ENCODE measurements around the gene SH3PXD2B. TPM values are rescaled to one million over a fixed set of nuclear protein-coding genes. Genes with fewer than 3 reads are reported as not detected.

SH3PXD2B gene
- total RNA-seq, 2 experiments from 2014 or later = 0.10 TPM; not detected in 1

GRCh38 chr5:172303162-172303561, 151.2 kb downstream of the SH3PXD2B start:
- Histone ChIP-seq H3K9me2 (ENCODE audit: insufficient read depth, low read length) (no peaks in the 10 kb centered on the region), H3K4me2 (ENCODE audit: low read length) (no peak overlapping the region), H3K79me2 (ENCODE audit: insufficient read depth, low read depth, low read length) (no peaks in the 10 kb centered on the region), H4K20me1 (ENCODE audit: insufficient read depth, low read length) (no peaks in the 10 kb centered on the region), H3K36me3 (ENCODE audit: insufficient read depth, low read length) (no peaks in the 10 kb centered on the region), H3K4me3 (ENCODE audit: low read depth, low read length, poor library complexity, severe bottlenecking) (no peak overlapping the region), H3K4me1 (ENCODE audit: insufficient read depth, low read length, poor library complexity, severe bottlenecking) (no peaks in the 10 kb centered on the region), H3K9me3 (ENCODE audit: low read length) (0 out of 2 replicates have a peak, but pooled peaks cover 3% of the 10 kb centered on the region), H2AFZ (ENCODE audit: low read length) (no peak overlapping the region), H3K27ac (ENCODE audit: low read depth, low read length, poor library complexity, severe bottlenecking) (no peak overlapping the region)
- no TSS peak for BruUV-seq (replicated peaks)
- TF ChIP-seq EZH2phosphoT487 (IDR thresholded peaks at IDR 0.05; ENCODE audit: borderline replicate concordance, low read depth, low read length) (no peak), CTCF (conservative IDR thresholded peaks at IDR 0.05; ENCODE audit: low read length) (no peak)
- POLR2A ChIA-PET = interaction anchor here (0.6 kb wide), 1 partner anchor 240 kb away, joined by 3 read pairs; no protein-coding TSS in a partner anchor
- CTCF ChIA-PET (ENCODE audit: unreplicated experiment) = no interaction called here
- DNase-seq (ENCODE audit: low spot score) = no peak
- intact Hi-C loops (cut with micrococcal nuclease; ENCODE audit: unreplicated experiment) = no loop called here

- POLR2A ChIA-PET = no interaction called here
- no peaks in the 10 kb centered on the region for H4K20me1 ChIP-seq (ENCODE audit: insufficient read depth, low read length)
- no peaks in the 10 kb centered on the region for H3K36me3 ChIP-seq (ENCODE audit: insufficient read depth, low read length)
- no peaks in the 10 kb centered on the region for H3K79me2 ChIP-seq (ENCODE audit: insufficient read depth, low read depth, low read length)
- no peak for DNase-seq (ENCODE audit: low spot score)
- no peaks in the 10 kb centered on the region for H3K4me1 ChIP-seq (ENCODE audit: insufficient read depth, low read length, poor library complexity, severe bottlenecking)
- no peak overlapping the region for H3K4me2 ChIP-seq (ENCODE audit: low read length)
- no peaks in the 10 kb centered on the region for H3K9me2 ChIP-seq (ENCODE audit: insufficient read depth, low read length)
- intact Hi-C loops (cut with micrococcal nuclease; ENCODE audit: unreplicated experiment) = no loop called here
- H3K4me3 ChIP-seq (ENCODE audit: low read depth, low read length, poor library complexity, severe bottlenecking) = no peak overlapping the region
- BruUV-seq (replicated peaks) = no TSS peak
- H2AFZ ChIP-seq (ENCODE audit: low read length) = no peak overlapping the region
- TF ChIP-seq EZH2phosphoT487 (IDR thresholded peaks at IDR 0.05; ENCODE audit: borderline replicate concordance, low read depth, low read length) (no peak), CTCF (conservative IDR thresholded peaks at IDR 0.05; ENCODE audit: low read length) (no peak)
- no peak overlapping the region for H3K27ac ChIP-seq (ENCODE audit: low read depth, low read length, poor library complexity, severe bottlenecking)
- CTCF ChIA-PET (ENCODE audit: unreplicated experiment) = no interaction called here
- 0 out of 2 replicates have a peak, but pooled peaks cover 3% of the 10 kb centered on the region for H3K9me3 ChIP-seq (ENCODE audit: low read length)
These were observed 152.1 kb downstream of the SH3PXD2B start for GRCh38 chr5:172302047-172302710.

- intact Hi-C loops (cut with micrococcal nuclease; ENCODE audit: unreplicated experiment) = no loop called here
- CTCF ChIA-PET (ENCODE audit: unreplicated experiment) = no interaction called here
These were observed 154.3 kb downstream of the SH3PXD2B start for GRCh38 chr5:172299916-172300439.

More at GRCh38 chr5:172299916-172300439, 154.3 kb downstream of the SH3PXD2B start:
- no peaks in the 10 kb centered on the region for H3K9me2 ChIP-seq (ENCODE audit: insufficient read depth, low read length)
- H3K4me3 ChIP-seq (ENCODE audit: low read depth, low read length, poor library complexity, severe bottlenecking) = no peak overlapping the region
- no peak for DNase-seq (ENCODE audit: low spot score)
- BruUV-seq (replicated peaks) = no TSS peak
- H3K9me3 ChIP-seq (ENCODE audit: low read length) = no peaks in the 10 kb centered on the region
- no peaks in the 10 kb centered on the region for H3K36me3 ChIP-seq (ENCODE audit: insufficient read depth, low read length)
- no peak overlapping the region for H2AFZ ChIP-seq (ENCODE audit: low read length)
- no peaks in the 10 kb centered on the region for H3K4me1 ChIP-seq (ENCODE audit: insufficient read depth, low read length, poor library complexity, severe bottlenecking)
- TF ChIP-seq EZH2phosphoT487 (IDR thresholded peaks at IDR 0.05; ENCODE audit: borderline replicate concordance, low read depth, low read length) (no peak), CTCF (conservative IDR thresholded peaks at IDR 0.05; ENCODE audit: low read length) (no peak)
- H4K20me1 ChIP-seq (ENCODE audit: insufficient read depth, low read length) = no peaks in the 10 kb centered on the region
- H3K4me2 ChIP-seq (ENCODE audit: low read length) = no peak overlapping the region
- H3K79me2 ChIP-seq (ENCODE audit: insufficient read depth, low read depth, low read length) = no peaks in the 10 kb centered on the region
- POLR2A ChIA-PET = no interaction called here
- H3K27ac ChIP-seq (ENCODE audit: low read depth, low read length, poor library complexity, severe bottlenecking) = no peak overlapping the region
